ENCODE measurements around the gene LDHA.
"Not testable (repeated sequence)": the region's sequence is repeated elsewhere in the genome, so short reads cannot be mapped to it uniquely, and the experiment has no call there.

The LDHA gene

DNA sequence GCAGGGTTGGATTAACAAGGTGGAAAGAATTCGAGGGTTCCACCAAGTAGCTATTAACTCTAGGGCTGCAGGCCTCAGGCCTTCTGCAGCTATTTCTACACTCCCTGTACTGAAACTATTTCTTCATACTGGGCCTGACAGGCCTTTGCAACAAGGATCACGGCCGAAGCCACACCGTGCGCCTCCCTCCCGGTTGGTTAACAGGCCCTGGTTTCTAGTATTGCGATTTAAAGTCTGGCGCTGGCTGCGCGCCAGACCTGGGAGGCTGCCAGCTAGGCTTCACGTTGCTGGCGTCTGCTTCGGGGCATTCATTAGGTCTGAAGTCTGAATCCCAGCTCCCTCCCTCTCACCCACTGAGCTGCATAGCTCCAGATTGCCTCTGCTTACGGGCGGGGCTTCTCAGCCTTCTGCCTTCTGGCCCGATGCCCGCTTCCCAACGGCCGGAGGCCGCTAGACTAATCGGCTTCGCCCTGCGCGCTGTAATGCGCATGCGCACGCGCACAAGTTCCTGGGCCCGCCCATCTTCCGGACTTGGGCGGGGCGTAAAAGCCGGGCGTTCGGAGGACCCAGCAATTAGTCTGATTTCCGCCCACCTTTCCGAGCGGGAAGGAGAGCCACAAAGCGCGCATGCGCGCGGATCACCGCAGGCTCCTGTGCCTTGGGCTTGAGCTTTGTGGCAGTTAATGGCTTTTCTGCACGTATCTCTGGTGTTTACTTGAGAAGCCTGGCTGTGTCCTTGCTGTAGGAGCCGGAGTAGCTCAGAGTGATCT, 1.6 kb downstream of the LDHA start:
- TF ChIP-seq, protein P1, sequence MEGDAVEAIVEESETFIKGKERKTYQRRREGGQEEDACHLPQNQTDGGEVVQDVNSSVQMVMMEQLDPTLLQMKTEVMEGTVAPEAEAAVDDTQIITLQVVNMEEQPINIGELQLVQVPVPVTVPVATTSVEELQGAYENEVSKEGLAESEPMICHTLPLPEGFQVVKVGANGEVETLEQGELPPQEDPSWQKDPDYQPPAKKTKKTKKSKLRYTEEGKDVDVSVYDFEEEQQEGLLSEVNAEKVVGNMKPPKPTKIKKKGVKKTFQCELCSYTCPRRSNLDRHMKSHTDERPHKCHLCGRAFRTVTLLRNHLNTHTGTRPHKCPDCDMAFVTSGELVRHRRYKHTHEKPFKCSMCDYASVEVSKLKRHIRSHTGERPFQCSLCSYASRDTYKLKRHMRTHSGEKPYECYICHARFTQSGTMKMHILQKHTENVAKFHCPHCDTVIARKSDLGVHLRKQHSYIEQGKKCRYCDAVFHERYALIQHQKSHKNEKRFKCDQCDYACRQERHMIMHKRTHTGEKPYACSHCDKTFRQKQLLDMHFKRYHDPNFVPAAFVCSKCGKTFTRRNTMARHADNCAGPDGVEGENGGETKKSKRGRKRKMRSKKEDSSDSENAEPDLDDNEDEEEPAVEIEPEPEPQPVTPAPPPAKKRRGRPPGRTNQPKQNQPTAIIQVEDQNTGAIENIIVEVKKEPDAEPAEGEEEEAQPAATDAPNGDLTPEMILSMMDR (IDR thresholded peaks at IDR 0.05; ENCODE audit: unreplicated experiment in 3 of 3), result no peak
- no peaks in the 10 kb centered on the region for H3K27me3 Mint-ChIP-seq (ENCODE audit: low read depth)
- peak overlapping the region; percentile 98 to 100 (median 100) for H3K4me3 Mint-ChIP-seq
- peaks cover 41% of the 10 kb centered on the region for H3K36me3 Mint-ChIP-seq (ENCODE audit: low read depth)
- no peaks in the 10 kb centered on the region for H3K9me3 Mint-ChIP-seq
- peaks cover 26% of the 10 kb centered on the region for H3K4me1 Mint-ChIP-seq
- peak overlapping the region; percentile 98 to 99 (median 98) for H3K27ac Mint-ChIP-seq

DNA sequence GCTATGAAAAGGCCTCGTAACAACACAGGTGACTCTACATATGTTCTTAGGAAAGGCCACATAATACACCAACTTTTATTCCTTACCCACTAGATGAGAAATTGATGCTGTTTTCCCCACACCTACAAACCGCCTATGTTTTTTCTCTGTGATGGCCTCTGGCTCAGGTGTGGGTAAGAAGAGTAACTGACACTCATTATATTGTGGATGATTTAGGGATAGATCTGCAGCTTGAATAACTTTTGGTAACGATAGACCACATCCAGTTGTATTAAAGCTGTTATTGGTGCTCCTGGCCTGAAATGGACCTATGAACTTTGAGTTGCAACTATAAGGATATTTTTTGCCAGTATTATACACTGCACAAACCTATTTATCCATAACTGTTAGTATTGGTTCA, 3.6 kb downstream of the LDHA start:
- Mint-ChIP-seq H3K27me3 (ENCODE audit: low read depth) (no peaks in the 10 kb centered on the region), H3K4me1 (peaks cover 25% of the 10 kb centered on the region), H3K36me3 (ENCODE audit: low read depth) (peaks cover 50% of the 10 kb centered on the region), H3K27ac (peak overlapping the region in 2 of 3 experiments; percentile 13 to 24), H3K4me3 (peak overlapping the region; percentile 60 to 80 (median 69)), H3K9me3 (no peaks in the 10 kb centered on the region)
- TF ChIP-seq, protein P1 (IDR thresholded peaks at IDR 0.05; ENCODE audit: unreplicated experiment in 3 of 3), result no peak

DNA sequence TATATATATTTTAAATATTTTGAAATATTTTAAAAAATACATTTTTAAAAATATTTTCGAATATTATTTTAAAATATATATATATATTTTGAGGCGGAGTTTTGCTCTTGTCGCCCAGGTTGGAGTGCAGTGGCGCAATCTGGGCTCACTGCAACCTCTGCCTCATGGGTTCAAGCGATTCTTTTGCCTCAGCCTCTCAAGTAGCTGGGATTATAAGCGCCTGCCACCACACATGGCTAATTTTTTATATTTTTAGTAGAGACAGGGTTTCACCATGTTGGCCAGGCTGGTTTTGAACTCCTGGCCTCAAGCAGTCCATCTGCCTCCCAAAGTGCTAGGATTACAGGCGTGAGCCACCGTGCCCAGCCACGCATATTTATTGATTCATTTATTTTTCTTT, 6.7 kb downstream of the LDHA start:
- H3K9me3 Mint-ChIP-seq; H3K27me3 Mint-ChIP-seq (ENCODE audit: low read depth); H3K4me3 Mint-ChIP-seq: not testable (repeated sequence)

DNA sequence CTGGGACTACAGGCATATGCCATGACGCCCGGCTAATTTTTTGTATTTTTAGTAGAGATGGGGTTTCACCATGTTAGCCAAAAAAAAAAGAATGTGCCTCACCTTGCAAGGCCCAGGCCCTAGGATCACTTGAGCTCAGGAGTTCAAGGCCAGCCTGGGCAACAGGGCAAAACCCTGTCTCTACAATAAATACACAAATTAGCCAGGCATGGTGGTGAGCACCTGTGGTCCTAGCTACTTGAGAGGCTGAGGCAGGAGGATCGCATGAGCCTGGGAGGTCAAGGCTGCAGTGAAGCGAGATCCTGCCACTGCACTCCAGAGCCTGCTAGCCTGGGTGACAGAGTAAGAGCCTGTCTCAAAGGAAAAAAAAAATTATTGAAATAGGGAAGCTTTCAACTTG, 9.7 kb downstream of the LDHA start:
- no peaks in the 10 kb centered on the region for H3K4me1 Mint-ChIP-seq
- H3K36me3 Mint-ChIP-seq (ENCODE audit: low read depth), result peaks cover 62% of the 10 kb centered on the region
- TF ChIP-seq, protein P1 (IDR thresholded peaks at IDR 0.05; ENCODE audit: unreplicated experiment in 3 of 3), result no peak
- H3K27me3 Mint-ChIP-seq (ENCODE audit: low read depth), result no peaks in the 10 kb centered on the region
- H3K9me3 Mint-ChIP-seq, result no peaks in the 10 kb centered on the region
- H3K4me3 Mint-ChIP-seq, result no peak overlapping the region
- H3K27ac Mint-ChIP-seq, result no peak overlapping the region

More for the DNA sequence above, 6.7 kb downstream of the LDHA start:
- Mint-ChIP-seq H3K4me1 (peaks cover 12% of the 10 kb centered on the region), H3K36me3 (ENCODE audit: low read depth) (peaks cover 71% of the 10 kb centered on the region)
- H3K27ac Mint-ChIP-seq, result not testable (repeated sequence)

DNA sequence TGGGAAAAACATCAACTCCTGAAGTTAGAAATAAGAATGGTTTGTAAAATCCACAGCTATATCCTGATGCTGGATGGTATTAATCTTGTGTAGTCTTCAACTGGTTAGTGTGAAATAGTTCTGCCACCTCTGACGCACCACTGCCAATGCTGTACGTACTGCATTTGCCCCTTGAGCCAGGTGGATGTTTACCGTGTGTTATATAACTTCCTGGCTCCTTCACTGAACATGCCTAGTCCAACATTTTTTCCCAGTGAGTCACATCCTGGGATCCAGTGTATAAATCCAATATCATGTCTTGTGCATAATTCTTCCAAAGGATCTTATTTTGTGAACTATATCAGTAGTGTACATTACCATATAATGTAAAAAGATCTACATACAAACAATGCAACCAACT, 13.0 kb downstream of the LDHA start:
- peaks cover 40% of the 10 kb centered on the region for H3K36me3 Mint-ChIP-seq (ENCODE audit: low read depth)
- not testable (repeated sequence) for H3K9me3 Mint-ChIP-seq; H3K27ac Mint-ChIP-seq; H3K4me3 Mint-ChIP-seq; H3K27me3 Mint-ChIP-seq (ENCODE audit: low read depth); H3K4me1 Mint-ChIP-seq

DNA sequence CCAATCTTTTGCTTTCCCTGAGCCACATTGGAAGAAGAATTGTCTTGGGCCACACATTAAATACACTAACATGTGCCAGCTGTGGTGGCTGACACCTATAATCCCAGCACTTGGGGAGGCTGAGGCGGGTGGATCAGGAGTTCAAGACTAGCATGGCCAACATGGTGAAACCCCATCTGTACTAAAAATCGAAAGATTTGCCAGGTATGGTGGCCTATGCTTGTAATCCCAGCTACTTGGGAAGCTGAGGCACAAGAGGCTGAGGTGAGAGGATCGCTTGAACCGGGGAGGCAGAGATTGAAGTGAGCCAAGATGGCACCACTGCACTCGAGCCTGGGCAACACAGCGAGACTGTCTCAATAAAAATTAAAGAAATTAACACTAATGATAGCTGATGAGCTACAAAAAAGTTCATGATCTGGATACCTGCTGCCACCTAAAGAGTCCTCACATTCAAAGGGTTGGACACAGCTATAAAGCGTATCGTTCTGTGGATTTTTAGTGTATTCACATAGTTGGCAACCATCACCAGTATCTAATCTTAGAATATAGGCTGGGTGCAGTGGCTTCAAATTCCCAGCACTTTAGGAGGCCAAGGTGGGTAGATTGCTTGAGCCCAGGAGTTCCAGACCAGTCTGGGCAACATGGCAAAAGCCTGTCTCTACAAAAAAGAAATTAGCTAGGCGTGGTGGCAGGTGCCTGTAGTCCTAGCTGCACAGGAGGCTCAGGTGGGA, 14.4 kb downstream of the LDHA start:
- TF ChIP-seq, protein P1 (IDR thresholded peaks at IDR 0.05; ENCODE audit: unreplicated experiment in 3 of 3), result no peak
- peaks cover 5% of the 10 kb centered on the region for H3K4me1 Mint-ChIP-seq
- H3K36me3 Mint-ChIP-seq (ENCODE audit: low read depth), result peaks cover 26% of the 10 kb centered on the region
- no peaks in the 10 kb centered on the region for H3K27me3 Mint-ChIP-seq (ENCODE audit: low read depth)
- H3K4me3 Mint-ChIP-seq, result no peak overlapping the region
- no peaks in the 10 kb centered on the region for H3K9me3 Mint-ChIP-seq
- H3K27ac Mint-ChIP-seq, result no peak overlapping the region

All from nephron (organoid).